Vagina (tissue), 2 donors: ENCODE measurements around the gene ARMC3. TPM values are rescaled to one million over a fixed set of nuclear protein-coding genes. Genes with fewer than 3 reads are reported as not detected.

Source experiments
- DNase-seq, 2 donors: peaks; one replicate each; pipeline ENCODE4 v3.0.0-alpha.2; 2017; ENCODE audit errors: extremely low spot score in 2 of 2
- H3K27ac ChIP-seq: fragments of 200-600 bp; sonication (generic); one replicate; pipeline ENCODE4 v1.5.1; 2019
- H3K27me3 ChIP-seq: fragments of 200-600 bp; sonication (generic); one replicate; pipeline ENCODE4 v1.5.1; 2019
- H3K36me3 ChIP-seq, 2 donors: fragments of 200-600 bp; sonication (generic); one replicate each; pipeline ENCODE4 v1.5.1; 2017 to 2019
- H3K4me1 ChIP-seq: fragments of 200-600 bp; sonication (generic); one replicate; pipeline ENCODE4 v1.5.1; 2019
- H3K4me3 ChIP-seq, 2 donors: fragments of 200-600 bp; sonication (generic); 1 replicate in 1 of 2; 2 replicates in 1 of 2; pipeline ENCODE4 v1.5.1; 2016 to 2019
- H3K9me3 ChIP-seq: fragments of 200-600 bp; sonication (generic); one replicate; pipeline ENCODE4 v1.5.1; 2019
- CTCF ChIP-seq, 3 experiments: fragments of 450-650 bp in 2 of 3; fragments of 200-600 bp in 1 of 3; sonication (generic) in 1 of 3; IDR thresholded peaks; one replicate each; pipeline ENCODE4 v1.5.1; 2017 to 2019; ENCODE audit warnings: antibody characterized with exemption in 3 of 3, mild to moderate bottlenecking in 2 of 3, moderate library complexity in 2 of 3
- POLR2A ChIP-seq, 2 donors: fragments of 450-650 bp; IDR thresholded peaks; one replicate each; pipeline ENCODE4 v1.6.1; 2017; ENCODE audit warnings: antibody characterized with exemption in 2 of 2, mild to moderate bottlenecking in 2 of 2, moderate library complexity in 2 of 2
- POLR2AphosphoS5 ChIP-seq, 2 donors: sonication (generic); formaldehyde crosslinking; IDR thresholded peaks; one replicate each; pipeline ENCODE4 v1.9.0; 2017; ENCODE audit warnings: antibody characterized with exemption in 2 of 2, mild to moderate bottlenecking in 2 of 2, low read depth in 1 of 2; ENCODE audit not compliant: insufficient read depth in 1 of 2
- intact Hi-C: fragments of 100-400 bp; cut with DNase I; formaldehyde crosslinking; loops from one replicate; pipeline ENCODE4 v1.15.1; 2023
- total RNA-seq: library from RNA; depleted of rRNA; stranded (reverse); fragments of >200 nt; gene quantifications from one replicate; pipeline ENCODE4 v1.2.3, GENCODE V29; 2016

Gene ARMC3
- total RNA-seq, result not detected

- Histone ChIP-seq H3K4me1 (peaks cover 8% of the 10 kb centered on the region), H3K36me3 (no peaks in the 10 kb centered on the region), H3K27ac (no peak within 1 kb of the TSS), H3K4me3 (peak within 1 kb of the TSS; percentile 27 to 31), H3K27me3 (no peaks in the 10 kb centered on the region), H3K9me3 (no peaks in the 10 kb centered on the region)
- no peak for TF ChIP-seq POLR2AphosphoS5 (IDR thresholded peaks at IDR 0.05; ENCODE audit: insufficient read depth in 1 of 2, low read depth in 1 of 2)
- TF ChIP-seq CTCF (IDR thresholded peaks at IDR 0.05), result no peak
- TF ChIP-seq POLR2A (IDR thresholded peaks at IDR 0.05), result no peak
- intact Hi-C loops, result no loop called here
- DNase-seq, result no peak
Observed at GRCh38 chr10:22927661-22928403, at the start of gene ARMC3. Gene ARMC3 (plus strand): TSS chr10:22928053. CDS start chr10:22931997, 3,944 bp downstream.

- H3K9me3 ChIP-seq, result no peaks in the 10 kb centered on the region
- no peak overlapping the region for H3K4me3 ChIP-seq
- TF ChIP-seq CTCF (IDR thresholded peaks at IDR 0.05), result no peak
- no peak for TF ChIP-seq POLR2A (IDR thresholded peaks at IDR 0.05)
- TF ChIP-seq POLR2AphosphoS5 (IDR thresholded peaks at IDR 0.05; ENCODE audit: insufficient read depth in 1 of 2, low read depth in 1 of 2), result no peak
- H3K4me1 ChIP-seq, result no peaks in the 10 kb centered on the region
- intact Hi-C loops, result no loop called here
- no peak overlapping the region for H3K27ac ChIP-seq
- no peak for DNase-seq
- H3K36me3 ChIP-seq, result no peaks in the 10 kb centered on the region
- no peaks in the 10 kb centered on the region for H3K27me3 ChIP-seq
Observed at GRCh38 chr10:22891797-22892196, 36.1 kb upstream of the ARMC3 start.

GRCh38 chr10:22893781-22894180 is 34.1 kb upstream of the ARMC3 start:
- H3K27ac ChIP-seq, result no peak overlapping the region
- H3K36me3 ChIP-seq, result no peaks in the 10 kb centered on the region
- no peaks in the 10 kb centered on the region for H3K9me3 ChIP-seq
- TF ChIP-seq POLR2A (IDR thresholded peaks at IDR 0.05) (no peak), POLR2AphosphoS5 (IDR thresholded peaks at IDR 0.05; ENCODE audit: insufficient read depth in 1 of 2, low read depth in 1 of 2) (no peak), CTCF (IDR thresholded peaks at IDR 0.05) (no peak)
- intact Hi-C loops, result no loop called here
- DNase-seq, result no peak
- no peaks in the 10 kb centered on the region for H3K4me1 ChIP-seq
- no peak overlapping the region for H3K4me3 ChIP-seq
- no peaks in the 10 kb centered on the region for H3K27me3 ChIP-seq

GRCh38 chr10:22894714-22895113 is 33.1 kb upstream of the ARMC3 start:
- no peaks in the 10 kb centered on the region for H3K36me3 ChIP-seq
- DNase-seq, result no peak
- H3K27me3 ChIP-seq, result no peaks in the 10 kb centered on the region
- no peaks in the 10 kb centered on the region for H3K4me1 ChIP-seq
- H3K9me3 ChIP-seq, result no peaks in the 10 kb centered on the region
- no peak overlapping the region for H3K4me3 ChIP-seq
- TF ChIP-seq CTCF (IDR thresholded peaks at IDR 0.05), result no peak
- no peak for TF ChIP-seq POLR2A (IDR thresholded peaks at IDR 0.05)
- TF ChIP-seq POLR2AphosphoS5 (IDR thresholded peaks at IDR 0.05; ENCODE audit: insufficient read depth in 1 of 2, low read depth in 1 of 2), result no peak
- intact Hi-C loops, result no loop called here
- no peak overlapping the region for H3K27ac ChIP-seq

GRCh38 chr10:22895252-22895651 is 32.6 kb upstream of the ARMC3 start:
- no peaks in the 10 kb centered on the region for H3K9me3 ChIP-seq
- no peaks in the 10 kb centered on the region for H3K27me3 ChIP-seq
- intact Hi-C loops, result no loop called here
- no peak overlapping the region for H3K4me3 ChIP-seq
- no peaks in the 10 kb centered on the region for H3K4me1 ChIP-seq
- H3K36me3 ChIP-seq, result no peaks in the 10 kb centered on the region
- DNase-seq, result no peak
- no peak for TF ChIP-seq POLR2A (IDR thresholded peaks at IDR 0.05)
- no peak for TF ChIP-seq CTCF (IDR thresholded peaks at IDR 0.05)
- TF ChIP-seq POLR2AphosphoS5 (IDR thresholded peaks at IDR 0.05; ENCODE audit: insufficient read depth in 1 of 2, low read depth in 1 of 2), result no peak
- H3K27ac ChIP-seq, result no peak overlapping the region
